ENCODE data around the gene CHD2.

DNA sequence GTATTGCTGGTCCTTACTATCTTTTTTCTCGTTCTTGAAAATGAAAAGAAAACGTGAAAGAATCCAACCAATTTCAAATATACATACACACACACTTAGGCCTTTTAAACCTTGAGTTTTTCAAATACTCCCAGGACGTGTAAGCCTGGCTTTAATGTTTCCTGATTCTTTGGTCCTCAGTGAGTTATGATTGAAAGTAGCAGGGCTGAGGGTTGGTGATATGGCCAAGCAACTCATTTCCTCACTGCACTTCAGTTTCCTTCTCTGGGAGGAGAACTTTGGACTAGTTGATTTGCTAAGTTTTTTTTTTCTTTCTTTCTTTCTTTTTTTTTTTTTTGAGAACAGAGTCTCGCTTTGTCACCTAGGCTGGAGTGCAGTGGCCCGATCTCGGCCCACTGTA is 34.6 kb downstream of the CHD2 start:
- TF ChIP-seq BACH2 (CRISPR knock-in tag; IDR thresholded peaks at IDR 0.05; ENCODE audit: borderline replicate concordance), result no peak
- no peak for TF ChIP-seq ZFP30 (CRISPR knock-in tag; IDR thresholded peaks at IDR 0.05)
- TF ChIP-seq, protein P1, sequence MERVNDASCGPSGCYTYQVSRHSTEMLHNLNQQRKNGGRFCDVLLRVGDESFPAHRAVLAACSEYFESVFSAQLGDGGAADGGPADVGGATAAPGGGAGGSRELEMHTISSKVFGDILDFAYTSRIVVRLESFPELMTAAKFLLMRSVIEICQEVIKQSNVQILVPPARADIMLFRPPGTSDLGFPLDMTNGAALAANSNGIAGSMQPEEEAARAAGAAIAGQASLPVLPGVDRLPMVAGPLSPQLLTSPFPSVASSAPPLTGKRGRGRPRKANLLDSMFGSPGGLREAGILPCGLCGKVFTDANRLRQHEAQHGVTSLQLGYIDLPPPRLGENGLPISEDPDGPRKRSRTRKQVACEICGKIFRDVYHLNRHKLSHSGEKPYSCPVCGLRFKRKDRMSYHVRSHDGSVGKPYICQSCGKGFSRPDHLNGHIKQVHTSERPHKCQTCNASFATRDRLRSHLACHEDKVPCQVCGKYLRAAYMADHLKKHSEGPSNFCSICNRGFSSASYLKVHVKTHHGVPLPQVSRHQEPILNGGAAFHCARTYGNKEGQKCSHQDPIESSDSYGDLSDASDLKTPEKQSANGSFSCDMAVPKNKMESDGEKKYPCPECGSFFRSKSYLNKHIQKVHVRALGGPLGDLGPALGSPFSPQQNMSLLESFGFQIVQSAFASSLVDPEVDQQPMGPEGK (CRISPR knock-in tag; IDR thresholded peaks at IDR 0.05; ENCODE audit: borderline replicate concordance), result no peak
- no peak for TF ChIP-seq CREB5 (CRISPR knock-in tag; IDR thresholded peaks at IDR 0.05; ENCODE audit: low read depth)
- TF ChIP-seq OSR1 (CRISPR knock-in tag; IDR thresholded peaks at IDR 0.05), result no peak
- no peak for TF ChIP-seq ARNTL (CRISPR knock-in tag; IDR thresholded peaks at IDR 0.05; ENCODE audit: borderline replicate concordance, low read depth)
